SK-N-MC (cell line): ENCODE results near the gene CHRNA1.

Experiments used
- EZH2 ChIP-seq: fragments of 200-600 bp; sonication (generic); IDR thresholded peaks from one replicate; pipeline ENCODE4 v1.6.1; 2017; ENCODE audit warnings: antibody characterized with exemption
- FOXP2 ChIP-seq: optimal IDR thresholded peaks from 2 replicates; pipeline ENCODE3; 2011; ENCODE audit warnings: mild to moderate bottlenecking, moderate library complexity; ENCODE audit not compliant: insufficient read depth; ENCODE audit errors: extremely low read length, control extremely low read depth
- POLR2AphosphoS5 ChIP-seq: IDR thresholded peaks from 2 replicates; pipeline ENCODE4 v1.6.1; 2012; ENCODE audit warnings: mild to moderate bottlenecking, low read depth, low read length, borderline replicate concordance

DNA sequence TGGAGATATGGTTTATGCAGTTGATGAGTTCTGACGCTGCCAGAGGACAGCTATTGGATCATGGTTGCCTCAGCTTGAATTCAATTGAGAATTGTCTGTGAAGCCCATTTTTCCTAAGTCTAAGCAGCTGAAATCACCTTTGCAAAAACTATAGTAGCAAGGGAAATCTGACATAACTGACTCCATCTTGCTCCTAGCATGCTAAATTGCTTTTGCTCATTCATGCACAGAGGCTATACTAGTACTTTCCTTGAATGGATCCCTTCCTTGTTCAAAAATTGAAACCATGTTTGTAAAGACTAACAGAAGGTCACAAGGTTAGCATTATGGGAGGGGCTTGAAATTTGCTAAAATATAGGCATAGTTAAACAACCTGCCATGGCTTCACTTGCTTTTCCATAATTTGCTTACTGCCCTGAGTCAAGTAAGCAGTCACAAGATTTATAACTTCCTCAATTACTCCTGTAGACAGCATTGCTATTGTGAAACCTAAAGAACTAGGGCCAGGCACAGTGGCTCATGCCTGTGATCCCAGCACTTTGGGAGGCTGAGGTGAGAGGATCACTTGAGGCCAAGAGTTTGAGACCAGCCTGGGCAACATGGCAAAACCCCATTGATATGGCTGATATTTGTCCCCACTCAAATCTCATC lies 41.2 kb downstream of the CHRNA1 start:
- TF ChIP-seq POLR2AphosphoS5, result no peak
- no peak for TF ChIP-seq EZH2
- TF ChIP-seq FOXP2, result no peak
